Measurements from ENCODE around the gene UBL4B. TPM values are rescaled to one million over a fixed set of nuclear protein-coding genes. Genes with fewer than 3 reads are reported as not detected.

The UBL4B gene
- total and polyA plus RNA-seq, 9 of the 15 experiments (the other 6 are each of a cell fraction or from before 2014, with no cell fraction given) = not detected

DNA sequence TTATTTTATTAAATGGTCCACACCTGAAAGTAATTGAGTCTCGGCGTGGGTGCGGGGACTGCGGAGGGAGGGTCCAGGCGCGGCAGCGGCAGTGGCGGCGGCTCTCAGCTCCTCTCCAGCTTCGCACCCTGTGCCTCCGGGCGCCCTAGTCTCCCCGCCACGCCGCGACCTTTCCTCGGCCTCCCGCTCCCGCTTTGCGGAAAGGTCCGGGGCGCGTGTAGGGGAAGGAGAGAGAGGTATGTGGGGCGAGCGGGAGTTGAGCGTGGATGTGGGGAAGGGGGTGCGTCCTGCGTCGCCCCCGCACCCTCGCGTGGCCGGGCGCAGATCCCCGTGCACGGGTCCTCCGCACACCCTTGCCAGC, 28.4 kb upstream of the UBL4B start:
- no peaks in the 10 kb centered on the region; the same call in 1 of the 2 replicates for H4K20me1 ChIP-seq (replicated peaks; ENCODE audit: control insufficient read depth, insufficient read depth, low read length)
- ChIA-PET CTCF (ENCODE audit: low intra/inter-chr PET ratio) (no interaction called here), POLR2A (interaction anchor here (1.5 kb wide), 1 partner anchor 13 kb away, joined by 3 read pairs; the partner anchor contains the start of gene ALX3)
- H3K27me3 ChIP-seq (ENCODE audit: control insufficient read depth in 2 of 2, insufficient read depth in 2 of 2, low read length in 2 of 2) = peaks cover 30 to 59% of the 10 kb centered on the region in 2 experiments
- intact Hi-C loops (cut with micrococcal nuclease) = no loop called here
- no peak overlapping the region for H2AFZ ChIP-seq (ENCODE audit: low read depth, low read length)
- DNase-seq (ENCODE audit: extremely low read depth in 1 of 4, low spot score in 3 of 4) (no peak), FAIRE-seq (no peak), ATAC-seq (no peak)
- in situ Hi-C loops (cut with MboI) = no loop called here
- H3K9me1 ChIP-seq (ENCODE audit: control insufficient read depth, insufficient read depth, low read length) = peaks cover 5% of the 10 kb centered on the region
- H3K4me3 ChIP-seq = no peak overlapping the region
- no TSS peak for BruUV-seq (replicated peaks)
- peaks cover 0 to 17% of the 10 kb centered on the region in 2 experiments; a peak in 1 of 5 replicates for H3K4me1 ChIP-seq (replicated peaks in 1 of 2; ENCODE audit: control insufficient read depth in 2 of 2, insufficient read depth in 2 of 2, low read length in 2 of 2)
- H3K9ac ChIP-seq (ENCODE audit: insufficient read depth in 1 of 2, low read depth in 2 of 2, low read length in 2 of 2) = no peak overlapping the region
- H3K4me2 ChIP-seq (ENCODE audit: insufficient read depth, low read length) = no peak overlapping the region
- H3K79me2 ChIP-seq (ENCODE audit: control insufficient read depth, insufficient read depth, low read length) = no peaks in the 10 kb centered on the region
- WGBS (ENCODE audit: insufficient coverage, low coverage, missing lambda C conversion rate) = 32% methylated on average over 32 of the region's 37 CpGs
- H3K36me3 ChIP-seq (ENCODE audit: control insufficient read depth, insufficient read depth, low read length) = no peaks in the 10 kb centered on the region
- H3K9me3 ChIP-seq (replicated peaks; ENCODE audit: control insufficient read depth, insufficient read depth, low read depth, low read length) = no peaks in the 10 kb centered on the region
- no peak overlapping the region for H3K27ac ChIP-seq (ENCODE audit: extremely low read depth, low read depth, low read length)
- TF ChIP-seq PCBP2 (IDR thresholded peaks at IDR 0.05; ENCODE audit: low read depth, low read length, poor library complexity, severe bottlenecking) (no peak), RBM39 (optimal IDR thresholded peaks at IDR 0.05; ENCODE audit: low read depth, low read length) (no peak), FUS (optimal IDR thresholded peaks at IDR 0.05; ENCODE audit: low read depth, low read length) (no peak), ZNF444 (CRISPR knock-in tag; IDR thresholded peaks at IDR 0.05) (no peak), NFXL1 (CRISPR knock-in tag; IDR thresholded peaks at IDR 0.05) (no peak), PHB (CRISPR knock-in tag; IDR thresholded peaks at IDR 0.05) (no peak), NFYB (IDR thresholded peaks at IDR 0.05; ENCODE audit: extremely low read depth, insufficient read length) (no peak), SETDB1 (IDR thresholded peaks at IDR 0.05; ENCODE audit: low read length) (no peak), ZNF696 (CRISPR knock-in tag; conservative IDR thresholded peaks at IDR 0.05) (no peak)
- TF ChIP-seq, protein P1, sequence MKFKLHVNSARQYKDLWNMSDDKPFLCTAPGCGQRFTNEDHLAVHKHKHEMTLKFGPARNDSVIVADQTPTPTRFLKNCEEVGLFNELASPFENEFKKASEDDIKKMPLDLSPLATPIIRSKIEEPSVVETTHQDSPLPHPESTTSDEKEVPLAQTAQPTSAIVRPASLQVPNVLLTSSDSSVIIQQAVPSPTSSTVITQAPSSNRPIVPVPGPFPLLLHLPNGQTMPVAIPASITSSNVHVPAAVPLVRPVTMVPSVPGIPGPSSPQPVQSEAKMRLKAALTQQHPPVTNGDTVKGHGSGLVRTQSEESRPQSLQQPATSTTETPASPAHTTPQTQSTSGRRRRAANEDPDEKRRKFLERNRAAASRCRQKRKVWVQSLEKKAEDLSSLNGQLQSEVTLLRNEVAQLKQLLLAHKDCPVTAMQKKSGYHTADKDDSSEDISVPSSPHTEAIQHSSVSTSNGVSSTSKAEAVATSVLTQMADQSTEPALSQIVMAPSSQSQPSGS (CRISPR knock-in tag; IDR thresholded peaks at IDR 0.05) = no peak
- TF ChIP-seq, protein P2, sequence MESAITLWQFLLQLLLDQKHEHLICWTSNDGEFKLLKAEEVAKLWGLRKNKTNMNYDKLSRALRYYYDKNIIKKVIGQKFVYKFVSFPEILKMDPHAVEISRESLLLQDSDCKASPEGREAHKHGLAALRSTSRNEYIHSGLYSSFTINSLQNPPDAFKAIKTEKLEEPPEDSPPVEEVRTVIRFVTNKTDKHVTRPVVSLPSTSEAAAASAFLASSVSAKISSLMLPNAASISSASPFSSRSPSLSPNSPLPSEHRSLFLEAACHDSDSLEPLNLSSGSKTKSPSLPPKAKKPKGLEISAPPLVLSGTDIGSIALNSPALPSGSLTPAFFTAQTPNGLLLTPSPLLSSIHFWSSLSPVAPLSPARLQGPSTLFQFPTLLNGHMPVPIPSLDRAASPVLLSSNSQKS (CRISPR knock-in tag; IDR thresholded peaks at IDR 0.05) = no peak
- TF ChIP-seq, protein P3, sequence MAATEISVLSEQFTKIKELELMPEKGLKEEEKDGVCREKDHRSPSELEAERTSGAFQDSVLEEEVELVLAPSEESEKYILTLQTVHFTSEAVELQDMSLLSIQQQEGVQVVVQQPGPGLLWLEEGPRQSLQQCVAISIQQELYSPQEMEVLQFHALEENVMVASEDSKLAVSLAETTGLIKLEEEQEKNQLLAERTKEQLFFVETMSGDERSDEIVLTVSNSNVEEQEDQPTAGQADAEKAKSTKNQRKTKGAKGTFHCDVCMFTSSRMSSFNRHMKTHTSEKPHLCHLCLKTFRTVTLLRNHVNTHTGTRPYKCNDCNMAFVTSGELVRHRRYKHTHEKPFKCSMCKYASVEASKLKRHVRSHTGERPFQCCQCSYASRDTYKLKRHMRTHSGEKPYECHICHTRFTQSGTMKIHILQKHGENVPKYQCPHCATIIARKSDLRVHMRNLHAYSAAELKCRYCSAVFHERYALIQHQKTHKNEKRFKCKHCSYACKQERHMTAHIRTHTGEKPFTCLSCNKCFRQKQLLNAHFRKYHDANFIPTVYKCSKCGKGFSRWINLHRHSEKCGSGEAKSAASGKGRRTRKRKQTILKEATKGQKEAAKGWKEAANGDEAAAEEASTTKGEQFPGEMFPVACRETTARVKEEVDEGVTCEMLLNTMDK (IDR thresholded peaks at IDR 0.05; ENCODE audit: borderline replicate concordance, insufficient read depth, low read depth, low read length, poor library complexity, severe bottlenecking) = no peak
- TF ChIP-seq, protein P4, sequence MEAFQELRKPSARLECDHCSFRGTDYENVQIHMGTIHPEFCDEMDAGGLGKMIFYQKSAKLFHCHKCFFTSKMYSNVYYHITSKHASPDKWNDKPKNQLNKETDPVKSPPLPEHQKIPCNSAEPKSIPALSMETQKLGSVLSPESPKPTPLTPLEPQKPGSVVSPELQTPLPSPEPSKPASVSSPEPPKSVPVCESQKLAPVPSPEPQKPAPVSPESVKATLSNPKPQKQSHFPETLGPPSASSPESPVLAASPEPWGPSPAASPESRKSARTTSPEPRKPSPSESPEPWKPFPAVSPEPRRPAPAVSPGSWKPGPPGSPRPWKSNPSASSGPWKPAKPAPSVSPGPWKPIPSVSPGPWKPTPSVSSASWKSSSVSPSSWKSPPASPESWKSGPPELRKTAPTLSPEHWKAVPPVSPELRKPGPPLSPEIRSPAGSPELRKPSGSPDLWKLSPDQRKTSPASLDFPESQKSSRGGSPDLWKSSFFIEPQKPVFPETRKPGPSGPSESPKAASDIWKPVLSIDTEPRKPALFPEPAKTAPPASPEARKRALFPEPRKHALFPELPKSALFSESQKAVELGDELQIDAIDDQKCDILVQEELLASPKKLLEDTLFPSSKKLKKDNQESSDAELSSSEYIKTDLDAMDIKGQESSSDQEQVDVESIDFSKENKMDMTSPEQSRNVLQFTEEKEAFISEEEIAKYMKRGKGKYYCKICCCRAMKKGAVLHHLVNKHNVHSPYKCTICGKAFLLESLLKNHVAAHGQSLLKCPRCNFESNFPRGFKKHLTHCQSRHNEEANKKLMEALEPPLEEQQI (IDR thresholded peaks at IDR 0.05) = no peak
- TF ChIP-seq, protein P5, sequence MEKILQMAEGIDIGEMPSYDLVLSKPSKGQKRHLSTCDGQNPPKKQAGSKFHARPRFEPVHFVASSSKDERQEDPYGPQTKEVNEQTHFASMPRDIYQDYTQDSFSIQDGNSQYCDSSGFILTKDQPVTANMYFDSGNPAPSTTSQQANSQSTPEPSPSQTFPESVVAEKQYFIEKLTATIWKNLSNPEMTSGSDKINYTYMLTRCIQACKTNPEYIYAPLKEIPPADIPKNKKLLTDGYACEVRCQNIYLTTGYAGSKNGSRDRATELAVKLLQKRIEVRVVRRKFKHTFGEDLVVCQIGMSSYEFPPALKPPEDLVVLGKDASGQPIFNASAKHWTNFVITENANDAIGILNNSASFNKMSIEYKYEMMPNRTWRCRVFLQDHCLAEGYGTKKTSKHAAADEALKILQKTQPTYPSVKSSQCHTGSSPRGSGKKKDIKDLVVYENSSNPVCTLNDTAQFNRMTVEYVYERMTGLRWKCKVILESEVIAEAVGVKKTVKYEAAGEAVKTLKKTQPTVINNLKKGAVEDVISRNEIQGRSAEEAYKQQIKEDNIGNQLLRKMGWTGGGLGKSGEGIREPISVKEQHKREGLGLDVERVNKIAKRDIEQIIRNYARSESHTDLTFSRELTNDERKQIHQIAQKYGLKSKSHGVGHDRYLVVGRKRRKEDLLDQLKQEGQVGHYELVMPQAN (IDR thresholded peaks at IDR 0.05; ENCODE audit: borderline replicate concordance) = no peak
